GM23338 (cell line): ENCODE measurements around the gene PLXNC1. TPM values are rescaled to one million over a fixed set of nuclear protein-coding genes. Genes with fewer than 3 reads are reported as not detected.

ENCODE experiments used
- ATAC-seq: fragments of 200-7000 bp; cut with Tn5 transposase; 3 replicates; pipeline ENCODE4 v1.9.1; 2020
- DNase-seq: peaks from one replicate; pipeline ENCODE4 v3.0.0-alpha.2; 2015; ENCODE audit warnings: low spot score
- H2AFZ ChIP-seq: fragments of 200-600 bp; sonication (generic); 2 replicates; pipeline ENCODE4 v1.8.0; 2016; ENCODE audit warnings: antibody characterized with exemption, mild to moderate bottlenecking, moderate library complexity
- H3F3A ChIP-seq: fragments of 200-600 bp; sonication (generic); replicated peaks from 2 replicates; pipeline ENCODE4 v1.8.0; 2017; ENCODE audit warnings: antibody characterized with exemption, mixed run types, low read depth
- H3K27ac ChIP-seq: fragments of 200-600 bp; sonication (generic); 2 replicates; pipeline ENCODE4 v1.6.1; 2016; ENCODE audit warnings: low read depth
- H3K27me3 ChIP-seq: fragments of 200-600 bp; sonication (generic); 2 replicates; pipeline ENCODE4 v1.8.0; 2016; ENCODE audit warnings: mild to moderate bottlenecking, mixed run types, moderate library complexity; ENCODE audit not compliant: insufficient read depth
- H3K36me3 ChIP-seq: fragments of 200-600 bp; sonication (generic); 2 replicates; pipeline ENCODE4 v1.8.0; 2016; ENCODE audit warnings: mild to moderate bottlenecking; ENCODE audit not compliant: insufficient read depth
- H3K4me1 ChIP-seq: fragments of 200-600 bp; sonication (generic); 2 replicates; pipeline ENCODE4 v1.8.0; 2016; ENCODE audit warnings: mild to moderate bottlenecking, moderate library complexity; ENCODE audit not compliant: insufficient read depth
- H3K4me2 ChIP-seq: fragments of 200-600 bp; sonication (generic); 2 replicates; pipeline ENCODE4 v1.7.1; 2017; ENCODE audit warnings: mixed run types
- H3K4me3 ChIP-seq: fragments of 200-600 bp; sonication (generic); 2 replicates; pipeline ENCODE4 v1.6.1; 2016; ENCODE audit warnings: mixed run types
- H3K79me2 ChIP-seq: fragments of 200-600 bp; sonication (generic); replicated peaks from 2 replicates; pipeline ENCODE4 v1.8.0; 2017; ENCODE audit warnings: mild to moderate bottlenecking; ENCODE audit not compliant: insufficient read depth
- H3K9me2 ChIP-seq: fragments of 200-600 bp; sonication (generic); 2 replicates; pipeline ENCODE4 v1.8.0; 2017; ENCODE audit not compliant: insufficient read depth
- H4K20me1 ChIP-seq: fragments of 200-600 bp; sonication (generic); replicated peaks from 2 replicates; pipeline ENCODE4 v1.8.0; 2017; ENCODE audit warnings: mild to moderate bottlenecking; ENCODE audit not compliant: insufficient read depth
- H3K27ac Mint-ChIP-seq: 2 replicates; pipeline ENCODE4 v1.8.0; 2020; ENCODE audit warnings: inconsistent platforms, mild to moderate bottlenecking, moderate library complexity, mixed read lengths
- H3K27me3 Mint-ChIP-seq: 3 replicates; pipeline ENCODE4 v1.8.0; 2022; ENCODE audit warnings: low read depth, mild to moderate bottlenecking, moderate library complexity, mixed read lengths, inconsistent platforms; ENCODE audit not compliant: insufficient read depth, poor library complexity
- H3K36me3 Mint-ChIP-seq: 3 replicates; pipeline ENCODE4 v1.8.0; 2021; ENCODE audit warnings: low read depth, mild to moderate bottlenecking, inconsistent platforms, moderate library complexity, mixed read lengths
- H3K4me1 Mint-ChIP-seq: 3 replicates; pipeline ENCODE4 v1.8.0; 2020; ENCODE audit warnings: mild to moderate bottlenecking, inconsistent platforms, mixed read lengths
- H3K4me3 Mint-ChIP-seq: 3 replicates; pipeline ENCODE4 v1.8.0; 2021; ENCODE audit warnings: moderate library complexity, mild to moderate bottlenecking, inconsistent platforms, mixed read lengths
- H3K9me3 Mint-ChIP-seq: 3 replicates; pipeline ENCODE4 v1.8.0; 2020; ENCODE audit warnings: moderate library complexity, mild to moderate bottlenecking, inconsistent platforms, mixed read lengths
- CTCF ChIP-seq, 2 experiments: fragments of 200-600 bp in 1 of 2; sonication (generic) in 1 of 2; conservative IDR thresholded peaks; 2 replicates each; pipeline versions ENCODE4 v1.5.1 to v1.6.1; 2016 to 2017; ENCODE audit warnings: antibody characterized with exemption in 2 of 2, low read depth in 2 of 2, mild to moderate bottlenecking in 2 of 2, moderate library complexity in 1 of 2
- EZH2 ChIP-seq: fragments of 200-600 bp; sonication (generic); IDR thresholded peaks from one replicate; pipeline ENCODE4 v1.8.0; 2017; ENCODE audit warnings: antibody characterized with exemption, mild to moderate bottlenecking, low read depth; ENCODE audit not compliant: unreplicated experiment
- NANOG ChIP-seq: IDR thresholded peaks from 2 replicates; pipeline ENCODE4 v1.6.1; 2016; ENCODE audit warnings: antibody characterized with exemption, borderline replicate concordance
- REST ChIP-seq: IDR thresholded peaks from one replicate; pipeline ENCODE4 v1.6.1; 2018; ENCODE audit warnings: antibody characterized with exemption; ENCODE audit not compliant: unreplicated experiment
- ZNF114 ChIP-seq: fragments of 250-450 bp; sonication (Bioruptor Pico); IDR thresholded peaks from 2 replicates; pipeline ENCODE4 v1.5.0; 2020; ENCODE audit warnings: mild to moderate bottlenecking, moderate library complexity
- ZNF331 ChIP-seq: fragments of 250-450 bp; sonication (Bioruptor Pico); IDR thresholded peaks from 2 replicates; pipeline ENCODE4 v1.5.0; 2020; ENCODE audit warnings: low read depth, mild to moderate bottlenecking, moderate library complexity
- ZNF462 ChIP-seq: fragments of 250-450 bp; sonication (Bioruptor Pico); IDR thresholded peaks from 2 replicates; pipeline ENCODE4 v1.5.0; 2020; ENCODE audit warnings: mild to moderate bottlenecking, moderate library complexity
- long read RNA-seq: library from polyadenylated mRNA; unstranded; transcript quantifications from one replicate; pipeline ENCODE4 v2.0.0, GENCODE V29; 2020; ENCODE audit not compliant: unreplicated experiment
- polyA plus RNA-seq: library from polyadenylated mRNA; unstranded; fragments of >200 nt; fragmentation: Nextera tagmentation; extraction: Ambion mirVana; gene quantifications from 2 replicates; pipeline ENCODE4 v1.2.1, GENCODE V29; 2016
- total RNA-seq: library from RNA; depleted of rRNA; stranded (reverse); fragments of >200 nt; shearing (Covaris generic); gene quantifications from 2 replicates; pipeline ENCODE4 v1.2.3, GENCODE V29; 2014; rRNA removed

The PLXNC1 gene
- total RNA-seq (2.4 and 6.5 TPM in 2 replicates), polyA plus RNA-seq (1.4 and 1.9 TPM in 2 replicates)
- long read RNA-seq, result 0 reads

GRCh38 chr12:94147991-94148738, at the start of gene PLXNC1:
Gene PLXNC1 (plus strand): TSS chr12:94148577. CDS start chr12:94148972, 395 bp downstream.
- H3K9me2 ChIP-seq, result no peaks in the 10 kb centered on the region
- H3K79me2 ChIP-seq, result no peaks in the 10 kb centered on the region
- peaks cover 5% of the 10 kb centered on the region; the same call in 1 of the 2 replicates for H3F3A ChIP-seq
- H3K4me3 ChIP-seq, result peak within 1 kb of the TSS; percentile 77
- Mint-ChIP-seq H3K4me1 (peaks cover 29% of the 10 kb centered on the region), H3K9me3 (no peaks in the 10 kb centered on the region; the same call in 2 of the 3 replicates), H3K27ac (no peak within 1 kb of the TSS), H3K36me3 (no peaks in the 10 kb centered on the region; the same call in 2 of the 3 replicates), H3K27me3 (peaks cover 63% of the 10 kb centered on the region), H3K4me3 (peak within 1 kb of the TSS; percentile 77)
- peak within 1 kb of the TSS; percentile 92 for H3K4me2 ChIP-seq
- no peaks in the 10 kb centered on the region for H3K36me3 ChIP-seq
- H2AFZ ChIP-seq, result peak within 1 kb of the TSS; percentile 90
- DNase-seq (peak; percentile 75), ATAC-seq (peak; percentile 14)
- H3K27me3 ChIP-seq, result peaks cover 91% of the 10 kb centered on the region
- peak; percentile 60 for TF ChIP-seq EZH2
- no peak for TF ChIP-seq NANOG
- no peaks in the 10 kb centered on the region; the same call in 1 of the 2 replicates for H4K20me1 ChIP-seq
- peaks cover 27% of the 10 kb centered on the region for H3K4me1 ChIP-seq
- H3K27ac ChIP-seq, result no peak within 1 kb of the TSS

GRCh38 chr12:94099191-94099590, 49.2 kb upstream of the PLXNC1 start:
- no peaks in the 10 kb centered on the region for H3K9me3 Mint-ChIP-seq
- H3K27ac Mint-ChIP-seq, result no peak overlapping the region
- ATAC-seq (no peak), DNase-seq (no peak)
- Histone ChIP-seq H3K27ac (no peak overlapping the region), H3K27me3 (peaks cover 17% of the 10 kb centered on the region), H3K4me2 (no peak overlapping the region), H3K4me3 (no peak overlapping the region), H4K20me1 (no peaks in the 10 kb centered on the region), H3K4me1 (no peaks in the 10 kb centered on the region), H2AFZ (no peak overlapping the region), H3K36me3 (no peaks in the 10 kb centered on the region), H3K9me2 (no peaks in the 10 kb centered on the region), H3F3A (no peaks in the 10 kb centered on the region), H3K79me2 (no peaks in the 10 kb centered on the region)
- peaks cover 10% of the 10 kb centered on the region for H3K4me1 Mint-ChIP-seq
- no peak overlapping the region for H3K4me3 Mint-ChIP-seq
- peaks cover 21% of the 10 kb centered on the region for H3K27me3 Mint-ChIP-seq
- no peaks in the 10 kb centered on the region for H3K36me3 Mint-ChIP-seq
- no peak for TF ChIP-seq NANOG
- no peak for TF ChIP-seq ZNF114 (CRISPR knock-in tag)
- no peak for TF ChIP-seq EZH2
- no peak for TF ChIP-seq CTCF (conservative IDR thresholded peaks at IDR 0.05; ENCODE audit: low read depth in 2 of 2)
- no peak for TF ChIP-seq REST
- TF ChIP-seq ZNF462 (CRISPR knock-in tag), result no peak
- TF ChIP-seq ZNF331 (CRISPR knock-in tag), result no peak
